Endometrial microvascular endothelial cells (primary cell): Measurements from ENCODE around the gene SIL1. TPM values are rescaled to one million over a fixed set of nuclear protein-coding genes. Genes with fewer than 3 reads are reported as not detected.
"Not testable (repeated sequence)": the region's sequence is repeated elsewhere in the genome, so short reads cannot be mapped to it uniquely, and the experiment has no call there.

ENCODE experiments used
- in situ Hi-C: cut with HindIII; loops from 2 replicates; pipeline ENCODE4 v1.10.0; 2017; ENCODE audit warnings: low sequenced_read_pairs, low pct_unique_long_range_greater_than_20kb; ENCODE audit errors: inconsistent ontology term
- total RNA-seq: library from RNA; depleted of rRNA; stranded (reverse); fragments of >200 nt; gene quantifications from one replicate; pipeline ENCODE4 v1.2.3, GENCODE V29; 2015; ENCODE audit errors: inconsistent ontology term

Gene SIL1
- total RNA-seq, 1 donor from 2014 or later, result 42.6 TPM

DNA sequence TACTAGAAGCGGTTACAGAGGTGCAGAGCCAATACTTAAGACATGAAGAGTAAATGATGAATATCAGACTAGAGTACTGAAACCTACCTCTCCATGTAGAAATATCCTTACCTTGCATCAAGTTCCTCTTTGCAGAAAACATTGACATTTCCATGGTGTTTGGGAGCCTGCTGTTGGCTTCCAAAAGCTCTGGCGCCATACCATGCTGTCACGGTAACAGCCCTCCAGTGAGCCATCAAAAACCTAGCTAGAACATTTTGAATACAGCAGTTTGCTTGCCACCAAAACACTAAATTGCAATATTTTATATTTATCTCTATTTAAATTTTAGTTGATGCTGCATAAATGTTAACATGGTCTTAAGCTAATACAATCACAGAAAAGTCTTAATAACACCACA is 179.0 kb downstream of the SIL1 start:
- in situ Hi-C loops, result no loop called here

DNA sequence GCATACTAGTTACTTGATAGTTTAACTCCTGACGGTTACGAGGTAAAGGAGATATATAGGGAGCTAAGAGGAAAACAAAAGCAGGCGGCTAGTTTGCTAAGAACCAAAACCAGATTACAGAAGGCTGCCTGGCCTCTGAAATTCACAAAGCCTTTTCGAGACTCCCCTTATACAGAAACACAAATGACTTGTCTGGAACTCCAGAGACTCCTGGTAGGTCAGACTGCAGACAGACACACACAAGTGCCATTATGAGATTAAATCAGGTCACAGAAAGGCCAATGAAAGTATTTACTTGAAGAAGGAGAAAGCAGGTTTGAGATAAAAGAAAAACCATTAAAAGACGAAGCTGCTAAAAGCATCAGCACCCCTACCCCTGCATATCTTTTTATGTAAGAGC is 180.5 kb downstream of the SIL1 start:
- in situ Hi-C loops, result no loop called here

DNA sequence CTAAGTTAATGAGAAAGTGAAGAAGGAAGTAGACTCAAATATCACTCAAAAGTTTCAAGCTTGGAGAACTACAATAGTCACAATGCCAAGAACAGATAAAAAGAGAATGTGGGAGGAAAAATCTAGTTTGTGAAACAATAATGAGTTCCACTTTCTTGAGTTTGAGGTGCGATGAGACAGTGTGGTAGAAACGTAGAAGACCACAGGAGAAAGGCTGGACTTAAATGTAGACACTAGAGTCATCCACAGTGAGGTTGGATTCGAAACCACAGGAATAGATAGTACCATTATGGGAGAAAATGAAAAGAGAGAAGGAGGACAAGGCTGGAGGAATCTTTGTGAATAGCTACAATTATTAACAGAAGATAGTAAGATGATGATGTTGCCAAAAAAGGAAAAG is 182.0 kb downstream of the SIL1 start:
- in situ Hi-C loops, result no loop called here

DNA sequence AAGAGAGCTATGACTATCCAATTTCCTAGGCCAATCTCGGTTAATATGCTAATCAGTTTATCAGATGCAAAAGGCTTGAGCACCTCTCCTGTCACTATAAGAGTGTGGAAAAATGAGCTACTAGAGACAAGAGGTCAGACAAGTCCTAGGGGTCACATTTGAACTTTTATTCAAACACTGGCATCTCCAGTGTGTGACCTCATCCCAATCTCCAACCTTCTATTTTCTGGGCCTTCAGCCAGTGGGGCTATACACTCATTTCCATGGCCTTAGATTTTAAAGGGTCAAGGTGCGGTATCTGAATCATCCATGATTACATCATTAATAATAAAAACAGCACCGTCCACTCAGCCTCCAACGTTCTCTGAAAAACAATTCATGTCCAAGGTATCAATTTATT is 183.4 kb downstream of the SIL1 start:
- in situ Hi-C loops, result no loop called here

DNA sequence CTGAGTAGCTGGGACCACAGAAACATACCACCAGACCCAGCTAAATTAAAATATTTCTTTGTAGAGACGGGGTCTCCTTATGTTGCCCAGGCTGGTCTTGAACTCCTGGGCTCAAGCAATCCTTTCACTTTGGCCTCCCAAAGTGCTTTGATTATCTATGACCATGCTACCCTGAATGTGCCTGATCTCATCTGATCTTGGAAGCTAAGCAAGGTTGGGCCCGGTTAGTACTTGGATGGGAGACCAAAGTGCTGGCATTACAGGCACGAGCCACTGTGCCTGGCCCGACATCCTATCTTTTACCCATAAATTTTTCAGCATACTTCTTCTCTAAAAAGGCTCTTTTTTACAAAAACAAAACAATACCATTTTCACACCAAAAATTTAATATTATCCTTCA is 186.0 kb downstream of the SIL1 start:
- in situ Hi-C loops, result no loop called here

DNA sequence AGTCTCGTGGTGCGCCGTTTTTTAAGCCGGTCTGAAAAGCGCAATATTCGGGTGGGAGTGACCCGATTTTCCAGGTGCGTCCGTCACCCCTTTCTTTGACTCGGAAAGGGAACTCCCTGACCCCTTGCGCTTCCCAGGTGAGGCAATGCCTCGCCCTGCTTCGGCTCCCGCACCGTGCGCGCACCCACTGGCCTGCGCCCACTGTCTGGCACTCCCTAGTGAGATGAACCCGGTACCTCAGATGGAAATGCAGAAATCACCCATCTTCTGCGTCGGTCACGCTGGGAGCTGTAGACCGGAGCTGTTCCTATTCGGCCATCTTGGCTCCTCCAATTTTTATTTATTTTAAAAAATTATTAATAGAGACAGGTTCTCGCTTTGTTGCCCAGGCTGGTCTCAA is 187.0 kb downstream of the SIL1 start:
- in situ Hi-C loops, result not testable (repeated sequence)

DNA sequence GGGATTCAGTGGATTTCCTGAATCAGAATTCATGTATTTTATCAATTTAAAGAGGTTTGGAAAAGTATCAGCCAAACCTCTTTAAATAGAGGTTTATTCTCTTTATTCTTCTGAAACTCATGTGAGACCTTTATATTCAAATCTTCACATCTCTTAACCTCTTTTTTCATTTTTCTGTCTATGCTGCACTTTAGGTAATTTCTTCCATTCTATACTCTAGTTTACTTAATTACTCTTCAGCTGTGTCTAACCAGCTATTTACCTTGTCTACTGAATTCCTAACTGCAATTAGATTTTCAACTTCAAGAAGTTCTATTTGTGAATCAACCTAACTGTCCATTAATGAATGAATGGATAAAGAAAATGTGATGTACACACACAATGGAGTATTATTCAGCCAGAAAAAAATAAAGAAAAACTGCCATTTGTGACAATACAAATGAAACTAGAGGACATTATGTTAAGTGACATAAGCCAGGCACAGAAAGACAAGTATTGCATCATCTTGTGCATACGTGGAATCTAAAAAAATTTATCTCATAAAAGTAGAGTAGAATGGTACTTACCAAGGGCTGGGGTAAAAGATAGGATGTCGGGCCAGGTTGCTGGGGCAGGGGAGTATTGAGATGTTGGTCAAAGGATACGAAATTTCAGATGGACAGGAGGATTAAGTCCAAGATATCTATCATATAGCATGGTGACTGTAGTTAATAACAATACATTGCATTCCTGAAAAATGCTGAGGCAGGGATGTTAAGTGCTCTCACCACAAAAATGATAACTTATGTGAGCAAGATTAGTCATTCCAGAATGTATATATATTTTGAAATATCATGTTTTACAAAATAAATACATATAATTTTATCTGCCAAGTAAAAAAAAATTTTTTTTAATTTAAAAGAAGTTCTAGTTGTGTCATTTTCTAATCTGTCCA is 193.5 kb downstream of the SIL1 start:
- in situ Hi-C loops, result no loop called here

DNA sequence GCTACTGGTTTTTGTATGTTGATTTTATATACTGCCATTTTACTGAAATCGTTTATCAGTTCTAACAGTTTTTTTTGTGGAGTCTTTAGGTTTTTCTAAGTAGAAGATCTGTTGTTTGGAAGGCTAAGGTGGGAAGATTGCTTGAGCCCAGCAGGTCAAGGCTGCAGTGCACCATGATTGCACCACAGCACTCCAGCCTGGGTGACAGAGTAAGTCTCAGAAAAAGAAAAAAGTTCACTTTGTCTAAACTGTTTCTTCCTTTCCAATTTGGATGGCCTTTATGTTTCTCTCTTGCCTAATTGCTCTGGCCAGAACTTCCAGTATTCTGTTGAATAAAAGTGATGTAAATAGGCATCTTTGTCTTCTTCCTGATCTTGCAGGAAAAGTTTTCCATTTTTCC is 198.5 kb downstream of the SIL1 start:
- in situ Hi-C loops, result no loop called here

DNA sequence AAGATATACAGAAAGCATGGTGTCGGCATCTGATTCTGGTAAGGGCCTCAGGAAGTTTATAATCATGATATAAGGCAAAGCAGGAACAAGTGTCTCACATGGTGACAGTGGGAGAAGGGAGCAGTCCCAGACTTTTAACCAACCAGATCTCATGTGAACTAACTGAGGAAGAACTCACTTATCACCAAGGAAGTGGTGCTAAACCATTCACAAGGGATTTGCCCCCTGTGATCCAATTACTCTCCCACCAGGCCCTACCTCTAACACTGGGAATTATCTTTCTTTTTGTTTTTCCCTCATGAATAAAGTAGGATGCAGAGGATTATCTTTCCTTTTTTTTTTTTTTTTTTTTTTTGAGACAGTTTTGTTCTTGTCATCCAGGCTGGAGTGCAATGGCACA is 199.6 kb downstream of the SIL1 start:
- in situ Hi-C loops, result no loop called here

DNA sequence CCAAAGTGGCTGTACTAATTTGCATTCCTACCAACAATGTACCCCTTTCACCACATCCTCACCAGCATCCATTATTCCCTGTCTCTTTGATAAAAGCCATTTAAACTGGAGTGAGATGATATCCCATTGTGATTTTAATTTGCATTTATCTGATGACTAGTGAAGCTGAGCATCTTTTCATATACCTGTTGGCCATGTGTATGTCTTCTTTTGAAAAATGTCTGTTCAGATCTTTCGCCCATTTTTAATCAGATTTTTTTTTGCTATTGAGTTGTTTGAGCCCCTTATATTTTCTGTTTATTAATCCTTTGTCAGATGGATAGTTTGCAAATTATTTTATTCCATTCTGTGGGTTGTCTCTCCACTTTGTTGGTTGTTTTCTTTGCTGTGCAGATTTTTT is 202.0 kb downstream of the SIL1 start:
- in situ Hi-C loops, result no loop called here

DNA sequence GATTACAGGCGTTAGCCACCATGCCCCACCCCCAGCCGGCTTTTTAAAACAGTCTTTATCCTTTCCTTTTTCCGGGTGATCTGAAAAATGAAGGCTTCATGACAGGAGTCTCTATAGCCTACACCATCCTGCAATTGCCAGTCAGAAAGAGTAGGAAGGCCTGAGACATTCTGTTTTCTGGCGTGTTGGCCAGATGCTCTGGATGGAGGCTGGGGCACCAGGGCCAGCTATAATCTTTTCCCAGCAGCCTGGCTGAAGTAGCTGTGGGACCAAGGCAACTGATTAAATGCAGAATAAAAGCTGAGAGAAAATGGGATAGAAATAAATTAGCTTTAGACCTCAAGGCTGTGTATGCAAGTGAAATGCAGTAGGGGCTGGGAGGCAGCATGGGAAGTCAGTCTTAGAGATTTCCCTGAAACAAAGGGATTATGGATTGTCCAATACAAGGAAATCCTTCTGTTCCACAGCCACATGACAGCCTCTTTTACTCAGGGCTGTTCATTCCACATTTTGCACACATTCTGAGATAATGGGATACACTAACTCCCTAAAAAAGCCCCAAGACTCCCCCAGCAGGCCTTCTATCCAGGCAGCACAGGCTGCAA is 207.1 kb downstream of the SIL1 start:
- in situ Hi-C loops, result no loop called here

DNA sequence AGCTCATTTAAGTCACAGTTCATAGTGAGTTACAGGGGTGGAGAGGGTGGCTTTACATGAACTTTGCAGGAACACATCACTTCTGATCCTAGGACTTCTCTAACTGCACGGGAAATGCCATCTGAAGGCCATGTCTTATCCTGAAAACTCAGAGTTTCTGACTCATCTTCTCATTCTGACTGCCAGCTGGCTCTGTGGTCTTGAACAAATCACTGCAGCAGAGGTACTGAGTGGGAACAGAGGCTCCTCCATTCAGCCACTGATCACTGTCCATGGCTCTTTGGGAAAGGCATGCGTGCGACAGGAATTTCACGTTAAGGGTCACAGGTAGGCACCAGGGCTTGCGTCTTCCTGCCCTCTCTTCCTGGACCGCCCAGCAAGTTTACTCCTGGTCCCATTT is 208.4 kb downstream of the SIL1 start:
- in situ Hi-C loops, result no loop called here

DNA sequence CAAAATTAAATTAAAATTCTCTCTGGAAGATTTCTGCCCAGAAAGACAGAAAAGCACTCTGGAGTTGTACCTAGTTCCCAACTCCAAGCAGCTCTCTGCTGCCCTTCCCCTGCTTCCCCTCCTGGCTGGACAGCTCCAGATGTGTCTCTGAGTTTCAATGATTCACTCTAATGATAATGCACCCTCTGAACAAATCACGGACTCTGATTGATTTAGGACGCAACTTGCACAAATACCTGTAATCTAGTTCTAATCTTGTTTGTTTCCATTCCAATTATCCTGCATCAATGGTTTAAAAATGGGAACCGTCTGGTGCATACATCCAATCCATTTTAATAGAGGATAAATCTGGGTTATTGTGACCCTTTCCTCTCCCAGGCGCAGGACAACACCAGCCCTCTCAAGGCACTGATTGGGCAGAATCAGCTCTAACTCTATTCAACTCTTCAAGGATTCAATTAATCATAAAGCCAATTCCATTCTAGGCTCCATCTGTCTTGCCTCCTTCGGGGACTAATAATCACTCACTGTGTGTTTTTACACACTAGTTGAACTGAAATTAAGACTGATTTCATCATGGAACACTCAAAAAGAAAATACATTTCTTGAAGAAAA is 211.9 kb downstream of the SIL1 start:
- in situ Hi-C loops, result no loop called here

DNA sequence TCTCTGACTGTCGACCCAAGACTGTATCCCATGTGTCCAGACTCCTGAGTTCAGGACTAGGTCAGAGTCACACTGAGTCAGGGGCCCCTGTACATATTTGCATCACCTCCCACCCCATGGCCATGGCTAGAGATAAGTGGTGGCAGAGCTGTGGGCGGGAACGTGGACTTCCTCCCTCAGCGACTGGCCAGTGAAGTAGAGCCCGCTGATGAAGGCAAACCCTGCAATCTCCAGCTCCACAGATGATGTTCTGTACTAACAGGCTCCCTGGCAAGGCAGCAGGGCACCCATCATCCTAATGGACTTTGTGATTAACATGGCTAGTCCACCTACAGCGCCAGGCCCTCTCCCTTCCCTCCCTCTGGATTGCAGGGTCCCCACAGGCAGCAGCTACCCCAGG is 212.5 kb downstream of the SIL1 start:
- in situ Hi-C loops, result no loop called here

DNA sequence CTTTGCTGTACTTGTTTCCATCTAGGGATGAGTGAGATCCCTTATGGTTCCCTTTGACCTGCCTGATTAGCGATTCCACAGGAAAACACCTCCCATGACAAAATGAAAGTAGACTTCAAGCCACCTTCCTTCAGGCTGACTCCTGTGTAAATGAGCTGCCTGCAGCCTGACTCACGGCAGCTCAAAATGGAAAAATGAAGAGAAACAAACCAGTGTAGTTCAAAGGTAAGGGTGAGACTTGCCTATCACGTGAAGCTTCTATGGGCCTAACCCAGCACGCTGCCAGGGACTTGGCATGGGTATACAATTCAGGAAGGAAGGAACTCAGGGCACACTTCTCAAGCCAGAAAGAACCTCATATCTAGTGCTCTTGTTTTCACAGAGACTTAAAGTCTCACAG is 212.9 kb downstream of the SIL1 start:
- in situ Hi-C loops, result no loop called here

DNA sequence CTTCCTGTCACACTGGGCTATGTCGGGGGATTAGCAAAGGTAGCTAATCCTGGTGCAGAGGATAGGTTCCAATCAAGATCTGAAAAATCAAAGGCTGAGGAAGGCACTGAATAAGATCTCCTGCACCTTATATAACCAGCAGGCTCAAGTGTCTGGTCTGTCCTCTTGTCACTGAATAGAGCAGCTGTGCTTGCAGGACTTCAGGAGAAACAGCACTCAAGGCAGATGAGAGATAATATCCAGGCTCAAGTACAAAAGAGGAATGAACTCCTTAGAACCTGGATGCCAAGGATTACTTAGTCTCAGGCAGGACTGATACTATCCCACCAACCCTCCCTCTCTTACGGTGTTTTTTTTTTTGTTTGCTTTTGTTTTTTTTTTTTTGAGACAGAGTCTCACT is 214.2 kb downstream of the SIL1 start:
- in situ Hi-C loops, result no loop called here

DNA sequence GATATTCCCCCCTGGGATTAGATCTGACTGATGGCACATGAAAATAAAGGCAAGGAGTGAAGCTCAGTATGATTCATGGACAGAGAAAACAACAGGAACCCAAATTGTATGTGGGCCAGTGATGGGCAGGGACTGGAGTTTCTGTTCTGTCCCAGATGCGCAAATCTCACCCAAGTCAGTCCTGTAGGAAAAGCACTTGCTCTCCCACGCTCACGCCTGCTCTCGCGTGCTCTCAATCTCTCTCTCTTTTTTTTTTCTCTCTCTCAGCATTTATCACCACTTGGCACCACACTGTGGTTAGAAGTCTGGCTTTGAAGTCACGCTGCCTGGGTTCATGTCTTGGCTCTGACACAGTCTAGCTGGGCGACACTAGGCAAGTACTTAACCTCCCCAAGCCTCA is 216.6 kb downstream of the SIL1 start:
- in situ Hi-C loops, result no loop called here

DNA sequence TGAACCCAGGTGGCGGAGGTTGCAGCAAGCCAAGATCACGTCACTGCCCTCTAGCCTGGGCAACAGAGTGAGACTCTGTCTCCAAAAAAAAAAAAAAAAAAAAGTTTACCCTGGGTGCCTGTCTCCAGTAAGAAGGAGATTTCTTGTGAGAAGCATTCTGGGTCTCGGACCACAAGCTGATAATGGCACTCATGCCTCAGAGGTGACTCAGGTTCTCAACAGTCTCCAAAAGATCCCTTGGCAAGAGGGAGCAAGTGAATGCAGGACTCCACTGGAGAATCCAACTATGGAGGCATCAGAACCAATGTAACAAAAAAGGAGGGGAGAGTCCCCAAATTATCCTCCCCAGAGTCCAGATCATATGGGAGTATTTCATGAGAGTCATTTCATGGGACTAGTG is 217.0 kb downstream of the SIL1 start:
- in situ Hi-C loops, result no loop called here

DNA sequence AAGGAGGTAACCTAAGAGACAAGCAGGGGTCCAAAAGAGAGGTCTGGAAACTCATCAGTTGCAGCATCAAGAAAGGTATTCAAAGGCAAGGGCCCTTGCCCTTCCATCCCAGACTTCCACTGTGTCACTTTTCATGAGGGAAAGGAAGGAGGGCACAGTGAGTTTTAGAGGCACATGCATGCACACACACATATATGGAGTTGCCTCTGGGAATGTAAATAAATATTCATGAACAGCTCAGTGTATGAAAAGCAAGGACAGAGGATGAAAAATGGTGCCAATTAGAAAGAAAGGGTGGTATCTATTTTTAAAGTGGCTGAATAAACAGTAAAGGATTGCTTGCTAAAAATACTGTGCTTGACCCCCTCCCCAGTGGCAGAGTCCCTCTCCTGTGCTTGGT is 217.7 kb downstream of the SIL1 start:
- in situ Hi-C loops, result no loop called here

DNA sequence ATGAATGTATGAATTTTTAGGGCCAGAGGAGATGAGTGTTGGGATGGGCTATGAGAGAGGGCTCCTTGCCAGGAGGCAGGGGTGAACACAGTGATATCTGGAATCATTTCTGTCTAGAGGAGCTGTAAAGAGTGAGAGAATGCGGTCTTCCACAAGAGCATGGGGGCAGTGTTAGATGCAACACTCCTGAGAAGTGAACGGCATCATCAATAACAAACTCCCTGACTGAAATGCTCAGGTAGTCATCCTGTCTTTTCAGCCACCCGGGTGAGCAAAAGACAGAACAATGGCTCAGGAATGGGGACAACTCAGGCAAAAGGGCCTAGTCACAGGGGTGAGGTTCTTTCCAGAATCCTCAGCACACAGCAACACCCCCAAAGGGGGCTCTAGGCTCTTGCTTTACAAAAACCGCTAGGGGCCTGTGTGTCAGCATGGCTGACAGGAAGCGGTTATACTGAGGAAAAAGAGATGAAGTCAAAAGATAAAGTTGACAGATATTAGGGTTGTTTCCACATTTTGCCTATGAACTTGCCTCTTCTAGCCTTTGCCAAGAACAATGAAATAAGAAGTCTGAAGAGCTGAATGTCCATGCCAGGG is 218.4 kb downstream of the SIL1 start:
- in situ Hi-C loops, result no loop called here
